GM21515 (cell line): ENCODE measurements around the gene DLL3.

Source experiments
- ATAC-seq: cut with Tn5 transposase; IDR thresholded peaks from one replicate; pipeline ENCODE4 v1.9.1; 2021; ENCODE audit not compliant: unreplicated experiment

DLL3 gene

DNA sequence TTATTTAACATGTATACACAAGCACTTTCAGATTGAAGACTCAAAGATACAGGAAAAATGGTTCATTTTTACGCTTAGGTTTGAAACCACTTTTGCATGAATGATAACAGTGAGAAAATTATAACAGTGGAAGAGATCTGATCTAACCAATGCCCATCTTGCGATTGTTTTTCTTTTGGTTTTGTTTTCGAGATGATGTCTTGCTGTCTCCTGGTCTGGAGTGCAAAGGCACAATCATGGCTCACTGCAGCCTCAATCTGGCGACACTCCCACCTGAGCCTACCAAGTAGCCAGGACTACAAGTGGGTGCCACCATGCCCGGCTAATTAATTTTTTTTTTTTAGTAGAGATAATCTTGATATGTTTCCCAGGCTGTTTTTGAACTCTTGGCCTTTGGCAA, 51.5 kb downstream of the DLL3 start:
- no peak for ATAC-seq

DNA sequence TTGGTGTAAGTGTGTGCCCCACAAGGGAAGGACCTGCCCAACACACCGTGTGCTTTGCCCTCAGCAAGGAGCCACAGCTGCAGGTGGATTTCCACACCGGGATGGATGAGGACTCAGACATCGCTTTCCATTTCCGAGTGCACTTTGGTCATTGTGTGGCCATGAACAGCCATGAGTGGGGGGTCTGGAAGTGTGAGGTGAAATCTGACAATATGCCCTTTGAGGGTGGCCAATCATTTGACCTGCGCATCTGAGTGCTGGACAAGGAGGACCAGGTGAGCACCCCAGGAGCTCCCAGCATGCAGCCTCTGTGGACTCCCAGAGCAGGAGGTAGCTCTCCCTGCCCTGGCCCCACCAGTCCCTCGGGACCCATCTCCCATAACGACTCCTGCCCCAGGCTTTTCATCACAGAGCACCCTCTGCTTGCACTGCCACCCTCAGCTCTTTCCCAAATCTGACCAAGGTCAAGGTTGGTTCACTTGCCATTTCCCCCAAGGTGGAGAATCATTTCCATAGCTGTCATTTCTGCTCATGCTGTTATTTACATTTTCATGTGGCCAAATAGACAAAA, 54.4 kb downstream of the DLL3 start:
- ATAC-seq: no peak

DNA sequence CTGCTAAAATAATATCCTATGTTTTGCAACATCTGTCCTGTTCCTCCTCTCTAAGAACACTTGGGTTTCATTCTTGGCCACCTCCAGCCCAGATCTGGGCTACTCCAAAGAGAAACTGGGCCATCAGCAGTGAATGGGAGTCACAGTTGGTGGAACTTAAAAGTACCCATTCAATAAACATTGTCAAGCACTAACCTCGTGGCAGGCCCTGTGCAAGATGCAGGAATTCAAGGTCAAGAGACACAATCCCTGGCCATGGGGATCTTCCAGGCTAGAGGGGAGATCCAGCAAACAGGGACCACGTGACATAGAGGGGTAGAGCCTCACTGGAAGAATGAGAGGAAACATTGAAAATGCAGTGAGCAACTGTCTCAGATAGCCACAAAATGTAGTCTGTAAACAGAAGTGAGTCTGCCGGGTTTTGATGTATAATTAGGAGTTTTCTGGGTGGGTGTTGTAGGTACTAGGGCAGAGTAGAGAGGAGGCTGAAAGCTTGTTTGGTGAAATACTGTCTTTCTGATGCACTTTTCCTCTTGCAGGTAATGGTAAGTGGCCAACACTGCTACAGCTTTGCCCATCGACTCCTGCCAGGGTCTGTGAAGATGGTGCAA, 56.1 kb downstream of the DLL3 start:
- no peak for ATAC-seq

DNA sequence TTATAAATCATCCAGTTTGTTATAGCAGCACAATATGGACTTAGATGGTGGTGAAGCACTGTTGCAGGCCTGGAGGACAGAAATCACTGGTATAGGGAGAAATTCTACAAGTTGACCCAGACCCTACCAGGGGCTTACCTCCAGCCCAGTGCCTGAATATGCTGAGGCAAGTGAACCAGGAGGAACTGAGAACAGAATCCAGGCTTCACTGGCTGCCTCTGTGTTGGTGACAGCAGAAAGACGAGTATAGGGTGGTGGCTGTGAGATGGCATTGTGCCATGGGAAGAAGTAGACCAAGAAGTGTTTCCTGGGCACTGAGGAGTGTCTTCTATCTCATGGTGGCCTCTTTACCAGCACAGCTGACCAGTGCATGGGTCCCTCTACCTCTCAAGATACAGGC, 57.1 kb downstream of the DLL3 start:
- ATAC-seq: no peak
